Nephron progenitor cell (in vitro differentiated cells): Measurements from ENCODE around the gene OPN1MW2.
"Not testable (repeated sequence)": the region's sequence is repeated elsewhere in the genome, so short reads cannot be mapped to it uniquely, and the experiment has no call there.

Experiments
- DNase-seq: peaks from one replicate; pipeline ENCODE4 v3.0.0; 2021
- H3K27ac Mint-ChIP-seq: 2 replicates; pipeline ENCODE4 v1.8.0; 2021; ENCODE audit warnings: mild to moderate bottlenecking, moderate library complexity, mixed read lengths
- H3K27me3 Mint-ChIP-seq: 2 replicates; pipeline ENCODE4 v1.8.0; 2021; ENCODE audit warnings: mild to moderate bottlenecking, low read depth, mixed read lengths; ENCODE audit not compliant: poor library complexity
- H3K36me3 Mint-ChIP-seq: 2 replicates; pipeline ENCODE4 v1.8.0; 2021; ENCODE audit warnings: low read depth, mixed read lengths
- H3K4me1 Mint-ChIP-seq: 2 replicates; pipeline ENCODE4 v1.8.0; 2021; ENCODE audit warnings: mixed read lengths
- H3K4me3 Mint-ChIP-seq: 2 replicates; pipeline ENCODE4 v1.8.0; 2021; ENCODE audit warnings: mild to moderate bottlenecking, moderate library complexity, mixed read lengths
- H3K9me3 Mint-ChIP-seq: 2 replicates; pipeline ENCODE4 v1.8.0; 2021; ENCODE audit warnings: mild to moderate bottlenecking, moderate library complexity, mixed read lengths

Gene OPN1MW2

GRCh38 chrX:154219456-154219855 lies at the start of gene OPN1MW2:
OPN1MW2 (plus strand) TSS chrX:154219756; CDS start chrX:154219816, 60 bp downstream.
- H3K9me3 Mint-ChIP-seq = not testable (repeated sequence)

GRCh38 chrX:154172535-154172943 lies 47.0 kb upstream of the OPN1MW2 start:
- H3K4me3 Mint-ChIP-seq, DNase-seq, H3K27me3 Mint-ChIP-seq, H3K4me1 Mint-ChIP-seq, H3K27ac Mint-ChIP-seq, H3K36me3 Mint-ChIP-seq, H3K9me3 Mint-ChIP-seq: not testable (repeated sequence)

More at GRCh38 chrX:154219456-154219855, at the start of gene OPN1MW2:
- H3K4me1 Mint-ChIP-seq, H3K36me3 Mint-ChIP-seq, H3K27ac Mint-ChIP-seq, H3K4me3 Mint-ChIP-seq, H3K27me3 Mint-ChIP-seq, DNase-seq: not testable (repeated sequence)

- not testable (repeated sequence) for H3K4me1 Mint-ChIP-seq, H3K4me3 Mint-ChIP-seq, H3K27ac Mint-ChIP-seq, H3K27me3 Mint-ChIP-seq, DNase-seq, H3K36me3 Mint-ChIP-seq, H3K9me3 Mint-ChIP-seq
Measured at GRCh38 chrX:154174356-154174755, 45.2 kb upstream of the OPN1MW2 start.

GRCh38 chrX:154182296-154182695 lies 37.3 kb upstream of the OPN1MW2 start, which contains the start of gene OPN1MW:
OPN1MW (plus strand) TSS chrX:154182596; CDS start chrX:154182678, 82 bp downstream.
- H3K4me3 Mint-ChIP-seq, H3K27ac Mint-ChIP-seq, DNase-seq, H3K36me3 Mint-ChIP-seq, H3K27me3 Mint-ChIP-seq, H3K9me3 Mint-ChIP-seq, H3K4me1 Mint-ChIP-seq: not testable (repeated sequence)

- H3K4me3 Mint-ChIP-seq, H3K27me3 Mint-ChIP-seq, H3K9me3 Mint-ChIP-seq, H3K4me1 Mint-ChIP-seq, H3K27ac Mint-ChIP-seq, H3K36me3 Mint-ChIP-seq, DNase-seq: not testable (repeated sequence)
Measured at GRCh38 chrX:154183794-154184193, 35.8 kb upstream of the OPN1MW2 start.

GRCh38 chrX:154192846-154193245 lies 26.7 kb upstream of the OPN1MW2 start:
- H3K4me3 Mint-ChIP-seq, H3K4me1 Mint-ChIP-seq, DNase-seq, H3K36me3 Mint-ChIP-seq, H3K9me3 Mint-ChIP-seq, H3K27me3 Mint-ChIP-seq, H3K27ac Mint-ChIP-seq: not testable (repeated sequence)

GRCh38 chrX:154194316-154194715 lies 25.2 kb upstream of the OPN1MW2 start:
- not testable (repeated sequence) for H3K9me3 Mint-ChIP-seq, DNase-seq, H3K4me1 Mint-ChIP-seq, H3K4me3 Mint-ChIP-seq, H3K27ac Mint-ChIP-seq, H3K27me3 Mint-ChIP-seq, H3K36me3 Mint-ChIP-seq

GRCh38 chrX:154196466-154196865 lies 23.1 kb upstream of the OPN1MW2 start:
- H3K27ac Mint-ChIP-seq, H3K27me3 Mint-ChIP-seq, H3K4me3 Mint-ChIP-seq, H3K36me3 Mint-ChIP-seq, H3K9me3 Mint-ChIP-seq, H3K4me1 Mint-ChIP-seq, DNase-seq: not testable (repeated sequence)

GRCh38 chrX:154209670-154210418 lies 9.7 kb upstream of the OPN1MW2 start:
- not testable (repeated sequence) for H3K9me3 Mint-ChIP-seq, H3K4me1 Mint-ChIP-seq, DNase-seq, H3K36me3 Mint-ChIP-seq, H3K4me3 Mint-ChIP-seq, H3K27ac Mint-ChIP-seq, H3K27me3 Mint-ChIP-seq

- H3K27me3 Mint-ChIP-seq, H3K27ac Mint-ChIP-seq, H3K9me3 Mint-ChIP-seq, H3K36me3 Mint-ChIP-seq, H3K4me3 Mint-ChIP-seq, DNase-seq, H3K4me1 Mint-ChIP-seq: not testable (repeated sequence)
Measured at GRCh38 chrX:154211057-154211456, 8.5 kb upstream of the OPN1MW2 start.

- H3K9me3 Mint-ChIP-seq, H3K27me3 Mint-ChIP-seq, H3K4me3 Mint-ChIP-seq, DNase-seq, H3K36me3 Mint-ChIP-seq, H3K27ac Mint-ChIP-seq, H3K4me1 Mint-ChIP-seq: not testable (repeated sequence)
Measured at GRCh38 chrX:154211499-154211898, 8.1 kb upstream of the OPN1MW2 start.

GRCh38 chrX:154225292-154225691 lies 5.7 kb downstream of the OPN1MW2 start:
- not testable (repeated sequence) for H3K36me3 Mint-ChIP-seq, H3K4me3 Mint-ChIP-seq, H3K4me1 Mint-ChIP-seq

GRCh38 chrX:154226706-154227105 lies 7.2 kb downstream of the OPN1MW2 start:
- not testable (repeated sequence) for H3K9me3 Mint-ChIP-seq, H3K36me3 Mint-ChIP-seq, H3K27me3 Mint-ChIP-seq, H3K4me1 Mint-ChIP-seq, H3K4me3 Mint-ChIP-seq, DNase-seq, H3K27ac Mint-ChIP-seq

More at GRCh38 chrX:154225292-154225691, 5.7 kb downstream of the OPN1MW2 start:
- DNase-seq, H3K27ac Mint-ChIP-seq, H3K27me3 Mint-ChIP-seq, H3K9me3 Mint-ChIP-seq: not testable (repeated sequence)

GRCh38 chrX:154231443-154231842 lies 11.9 kb downstream of the OPN1MW2 start:
- not testable (repeated sequence) for H3K36me3 Mint-ChIP-seq, DNase-seq, H3K4me1 Mint-ChIP-seq, H3K9me3 Mint-ChIP-seq, H3K27ac Mint-ChIP-seq, H3K27me3 Mint-ChIP-seq, H3K4me3 Mint-ChIP-seq

- not testable (repeated sequence) for DNase-seq, H3K36me3 Mint-ChIP-seq, H3K27me3 Mint-ChIP-seq, H3K4me3 Mint-ChIP-seq, H3K27ac Mint-ChIP-seq, H3K9me3 Mint-ChIP-seq, H3K4me1 Mint-ChIP-seq
Measured at GRCh38 chrX:154233620-154234019, 14.1 kb downstream of the OPN1MW2 start.
